Astrocyte (in vitro differentiated cells and primary cell): ENCODE measurements around the gene MTARC2. TPM values are rescaled to one million over a fixed set of nuclear protein-coding genes. Genes with fewer than 3 reads are reported as not detected.

Experiments used
- DNase-seq: peaks from one replicate; pipeline ENCODE4 v3.0.0-alpha.2; 2010; ENCODE audit warnings: low read depth
- FAIRE-seq: peaks from 2 replicates; lab custom pipeline; 2011; peaks lifted over from hg19 to GRCh38; lab: Jason Lieb, UNC
- H2AFZ ChIP-seq: 2 replicates; pipeline ENCODE4 v1.6.0; 2012; ENCODE audit warnings: low read depth, low read length, inconsistent platforms
- H3K27ac ChIP-seq: 2 replicates; pipeline ENCODE4 v1.5.1; 2011; ENCODE audit warnings: low read depth, low read length, inconsistent platforms
- H3K27me3 ChIP-seq: 2 replicates; pipeline ENCODE4 v1.6.0; 2011; ENCODE audit warnings: low read length, inconsistent platforms; ENCODE audit not compliant: insufficient read depth
- H3K36me3 ChIP-seq: 2 replicates; pipeline ENCODE4 v1.5.1; 2011; ENCODE audit warnings: low read length, inconsistent platforms; ENCODE audit not compliant: insufficient read depth
- H3K4me1 ChIP-seq: 2 replicates; pipeline ENCODE4 v1.5.1; 2011; ENCODE audit warnings: low read length, inconsistent platforms; ENCODE audit not compliant: insufficient read depth
- H3K4me2 ChIP-seq: 2 replicates; pipeline ENCODE4 v1.6.0; 2012; ENCODE audit warnings: low read length, inconsistent platforms
- H3K4me3 ChIP-seq: 2 replicates; pipeline ENCODE4 v1.5.1; 2011; ENCODE audit warnings: low read depth, mild to moderate bottlenecking, low read length, inconsistent platforms; ENCODE audit not compliant: insufficient read depth
- H3K79me2 ChIP-seq: 2 replicates; pipeline ENCODE4 v1.6.0; 2012; ENCODE audit warnings: mild to moderate bottlenecking, low read length, inconsistent platforms; ENCODE audit not compliant: insufficient read depth
- H3K9ac ChIP-seq: 2 replicates; pipeline ENCODE4 v1.6.0; 2012; ENCODE audit warnings: mild to moderate bottlenecking, low read length, inconsistent platforms
- H3K9me3 ChIP-seq: 2 replicates; pipeline ENCODE4 v1.5.1; 2012; ENCODE audit warnings: low read depth, mild to moderate bottlenecking, low read length, inconsistent platforms; ENCODE audit not compliant: insufficient read depth
- H4K20me1 ChIP-seq: 2 replicates; pipeline ENCODE4 v1.6.0; 2012; ENCODE audit warnings: low read length, inconsistent platforms; ENCODE audit not compliant: insufficient read depth
- H3K27ac Mint-ChIP-seq: one replicate; pipeline ENCODE4 v1.8.0; 2021; ENCODE audit warnings: mild to moderate bottlenecking, mixed read lengths; ENCODE audit not compliant: unreplicated experiment
- H3K27me3 Mint-ChIP-seq: one replicate; pipeline ENCODE4 v1.8.0; 2021; ENCODE audit warnings: low read depth, mixed read lengths; ENCODE audit not compliant: unreplicated experiment
- H3K36me3 Mint-ChIP-seq: one replicate; pipeline ENCODE4 v1.8.0; 2021; ENCODE audit warnings: low read depth, mixed read lengths; ENCODE audit not compliant: unreplicated experiment
- H3K4me1 Mint-ChIP-seq: one replicate; pipeline ENCODE4 v1.8.0; 2021; ENCODE audit warnings: low read depth, mixed read lengths; ENCODE audit not compliant: unreplicated experiment
- H3K4me3 Mint-ChIP-seq: one replicate; pipeline ENCODE4 v1.8.0; 2021; ENCODE audit warnings: mild to moderate bottlenecking, moderate library complexity, mixed read lengths; ENCODE audit not compliant: unreplicated experiment
- H3K9me3 Mint-ChIP-seq: one replicate; pipeline ENCODE4 v1.8.0; 2021; ENCODE audit warnings: mild to moderate bottlenecking, mixed read lengths; ENCODE audit not compliant: unreplicated experiment
- CTCF ChIP-seq: IDR thresholded peaks from 2 replicates; pipeline ENCODE4 v1.5.1; 2011; ENCODE audit warnings: low read depth, mild to moderate bottlenecking, inconsistent platforms, low read length, moderate library complexity; ENCODE audit not compliant: insufficient read depth
- EZH2 ChIP-seq: IDR thresholded peaks from 2 replicates; pipeline ENCODE4 v1.6.1; 2012; ENCODE audit warnings: mild to moderate bottlenecking, low read length, inconsistent platforms; ENCODE audit not compliant: insufficient read depth
- total RNA-seq: library from RNA; stranded (reverse); gene quantifications from 2 replicates; pipeline ENCODE4 v1.2.1, GENCODE V29; 2021

MTARC2 gene
- total RNA-seq, 1 donor from 2014 or later, result 3.1 TPM

GRCh38 chr1:220767312-220768125 lies 19.4 kb downstream of the MTARC2 start:
- no peak overlapping the region for H3K27ac ChIP-seq
- no peaks in the 10 kb centered on the region for H3K79me2 ChIP-seq

GRCh38 chr1:220768126-220768601 lies 20.0 kb downstream of the MTARC2 start:
- Mint-ChIP-seq H3K4me1 (peaks cover 2% of the 10 kb centered on the region), H3K36me3 (no peaks in the 10 kb centered on the region), H3K4me3 (no peak overlapping the region), H3K27ac (no peak overlapping the region), H3K27me3 (peaks cover under 1% of the 10 kb centered on the region), H3K9me3 (no peaks in the 10 kb centered on the region)
- H3K4me3 ChIP-seq, result no peak overlapping the region
- no peaks in the 10 kb centered on the region for H3K4me1 ChIP-seq
- H3K79me2 ChIP-seq, result no peaks in the 10 kb centered on the region
- H2AFZ ChIP-seq, result no peak overlapping the region
- no peak overlapping the region for H3K9ac ChIP-seq
- H3K27me3 ChIP-seq, result no peaks in the 10 kb centered on the region
- no peak overlapping the region for H3K27ac ChIP-seq
- no peaks in the 10 kb centered on the region for H3K9me3 ChIP-seq
- H3K36me3 ChIP-seq, result no peaks in the 10 kb centered on the region
- DNase-seq (no peak), FAIRE-seq (no peak)
- no peak overlapping the region for H3K4me2 ChIP-seq
- H4K20me1 ChIP-seq, result no peaks in the 10 kb centered on the region
- no peak for TF ChIP-seq EZH2
- no peak for TF ChIP-seq CTCF

More at GRCh38 chr1:220767312-220768125, 19.4 kb downstream of the MTARC2 start:
- H3K9me3 ChIP-seq, result no peaks in the 10 kb centered on the region
- FAIRE-seq (no peak), DNase-seq (no peak)
- H3K27me3 Mint-ChIP-seq, result peaks cover 2% of the 10 kb centered on the region
- H3K36me3 ChIP-seq, result no peaks in the 10 kb centered on the region
- H3K27me3 ChIP-seq, result no peaks in the 10 kb centered on the region
- H3K4me2 ChIP-seq, result no peak overlapping the region
- no peaks in the 10 kb centered on the region for H3K36me3 Mint-ChIP-seq
- H3K4me3 Mint-ChIP-seq, result no peak overlapping the region
- H3K4me1 ChIP-seq, result no peaks in the 10 kb centered on the region
- H3K27ac Mint-ChIP-seq, result no peak overlapping the region
- H3K4me3 ChIP-seq, result no peak overlapping the region
- peaks cover 2% of the 10 kb centered on the region for H3K4me1 Mint-ChIP-seq
- H3K9me3 Mint-ChIP-seq, result no peaks in the 10 kb centered on the region
- H2AFZ ChIP-seq, result no peak overlapping the region
- TF ChIP-seq EZH2 (no peak), CTCF (no peak)
- no peak overlapping the region for H3K9ac ChIP-seq
- no peaks in the 10 kb centered on the region for H4K20me1 ChIP-seq

DNA sequence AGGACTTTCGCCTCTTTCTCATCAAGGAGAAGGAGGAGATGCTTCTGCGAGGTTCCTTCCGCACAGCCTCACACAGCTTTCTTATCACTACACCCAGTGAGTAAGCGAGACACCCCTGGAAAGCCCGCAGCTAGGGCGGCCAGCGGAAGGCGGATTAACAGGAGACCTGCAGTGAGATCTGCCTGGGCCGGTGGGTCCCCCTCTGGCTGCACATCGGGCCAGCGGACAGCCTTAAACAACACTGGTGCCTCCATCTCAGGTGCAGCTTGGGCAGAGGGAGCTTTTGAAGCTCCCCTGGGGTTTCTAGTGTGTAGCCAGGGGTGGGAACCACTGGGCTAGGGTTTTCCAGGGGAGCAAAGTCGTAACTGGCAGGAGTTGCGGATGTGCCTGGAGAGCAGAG lies 21.1 kb downstream of the MTARC2 start:
- Histone ChIP-seq H3K4me2 (no peak overlapping the region), H4K20me1 (no peaks in the 10 kb centered on the region), H3K36me3 (no peaks in the 10 kb centered on the region), H3K9ac (no peak overlapping the region), H3K27me3 (no peaks in the 10 kb centered on the region), H2AFZ (no peak overlapping the region), H3K79me2 (no peaks in the 10 kb centered on the region), H3K9me3 (no peaks in the 10 kb centered on the region), H3K27ac (no peak overlapping the region), H3K4me1 (no peaks in the 10 kb centered on the region), H3K4me3 (no peak overlapping the region)
- no peak for FAIRE-seq
- Mint-ChIP-seq H3K36me3 (no peaks in the 10 kb centered on the region), H3K4me3 (no peak overlapping the region), H3K9me3 (no peaks in the 10 kb centered on the region), H3K27me3 (no peaks in the 10 kb centered on the region), H3K4me1 (peaks cover 2% of the 10 kb centered on the region), H3K27ac (no peak overlapping the region)
- no peak for TF ChIP-seq EZH2
- DNase-seq, result no peak
